ENCODE measurements around the gene GRIA4. TPM values are rescaled to one million over a fixed set of nuclear protein-coding genes. Genes with fewer than 3 reads are reported as not detected.

GRIA4 gene
- polyA plus RNA-seq, 1 of the 3 experiments (the other 2 are of a cell fraction) = 0.02 TPM

DNA sequence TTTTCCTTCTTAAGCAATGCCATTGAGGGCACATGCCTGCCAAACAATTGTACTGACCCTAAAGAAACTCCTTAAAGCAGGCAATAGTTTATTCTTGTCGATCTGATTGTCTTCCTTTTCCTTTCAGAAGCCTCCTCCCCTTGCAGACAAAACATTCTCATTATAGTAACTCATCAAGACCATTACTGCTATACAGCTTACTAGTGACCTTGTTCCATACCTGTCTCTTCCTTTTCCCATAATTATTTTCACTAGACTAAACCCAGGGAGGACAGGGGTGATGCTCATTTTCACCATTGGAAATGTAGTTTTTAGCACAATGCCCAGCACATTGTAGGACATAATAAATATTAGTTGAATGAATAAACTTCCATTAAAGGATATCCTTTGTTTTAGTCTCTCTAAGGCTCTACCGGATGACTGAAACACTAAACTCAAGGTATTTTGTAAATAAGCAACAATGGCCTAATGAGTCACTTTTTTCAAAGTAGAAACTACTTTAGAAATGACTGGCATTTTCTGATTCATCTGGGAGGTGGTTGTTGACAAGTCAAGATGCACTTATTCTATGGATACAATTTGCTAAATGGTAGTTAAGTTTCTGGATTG lies 421.4 kb downstream of the GRIA4 start:
- Histone ChIP-seq H3K9ac (no peak overlapping the region), H3K27ac (ENCODE audit: low read depth in 2 of 2, low read length in 1 of 2) (no peak overlapping the region), H3K79me2 (ENCODE audit: insufficient read depth) (no peaks in the 10 kb centered on the region), H3K9me3 (no peaks in the 10 kb centered on the region), H4K20me1 (ENCODE audit: insufficient read depth) (no peaks in the 10 kb centered on the region), H3K27me3 (ENCODE audit: insufficient read depth) (no peaks in the 10 kb centered on the region), H3K4me2 (no peak overlapping the region), H2AFZ (ENCODE audit: low read depth) (no peak overlapping the region), H3K4me3 (ENCODE audit: low read depth in 2 of 2, low read length in 1 of 2) (no peak overlapping the region), H3K9me2 (no peaks in the 10 kb centered on the region), H3K4me1 (ENCODE audit: control insufficient read depth in 1 of 2, insufficient read depth in 2 of 2, low read depth in 1 of 2, low read length in 1 of 2) (no peaks in the 10 kb centered on the region), H3K36me3 (replicated peaks in 1 of 2; ENCODE audit: control insufficient read depth in 1 of 2, insufficient read depth in 2 of 2, low read length in 1 of 2) (no peaks in the 10 kb centered on the region), H3F3A (replicated peaks; ENCODE audit: insufficient read depth) (no peaks in the 10 kb centered on the region)
- ChIA-PET CTCF (interaction anchor here (1.1 kb wide), 1 partner anchor 14 kb away, joined by 3 read pairs; no protein-coding TSS in a partner anchor), POLR2A (no interaction called here)
- no peak for DNase-seq
- TF ChIP-seq NFIC (IDR thresholded peaks at IDR 0.05; ENCODE audit: borderline replicate concordance) = no peak
- TF ChIP-seq REST (IDR thresholded peaks at IDR 0.05; ENCODE audit: low read depth, low read length) = no peak
- TF ChIP-seq YY1 (IDR thresholded peaks at IDR 0.05; ENCODE audit: low read depth) = no peak
- no peak for TF ChIP-seq MAX (IDR thresholded peaks at IDR 0.05; ENCODE audit: low read depth)
- TF ChIP-seq FOXJ3 (CRISPR knock-in tag; IDR thresholded peaks at IDR 0.05) = no peak
- 38% methylated on average over 2 of the region's 2 CpGs for WGBS (ENCODE audit: low lambda C conversion rate)

Small RNA genes within 50 kb of the gene (small RNA-seq; reads per million reads assigned to genes)
- gene RNU4-55P (0 reads per million in 7 experiments), gene RNU6-277P (0 reads per million in 7 experiments)

Data from SK-N-SH (cell line).